Panc1 (cell line): Measurements from ENCODE around the gene PCED1B. TPM values are rescaled to one million over a fixed set of nuclear protein-coding genes. Genes with fewer than 3 reads are reported as not detected.
"Not testable (repeated sequence)": the region's sequence is repeated elsewhere in the genome, so short reads cannot be mapped to it uniquely, and the experiment has no call there.

Experiments used
- ATAC-seq: fragments of 200-7000 bp; cut with Tn5 transposase; 2 replicates; pipeline ENCODE4 v1.9.1; 2020; ENCODE audit warnings: mild to moderate bottlenecking, moderate library complexity
- BruUV-seq: library from RNA; stranded (reverse); fragments of 400-500 nt; replicated peaks from 2 replicates; lab custom pipeline; 2021; lab: Mats Ljungman, UMichigan
- CTCF ChIA-PET: fragments of 300-600 bp; sonication (Branson Sonifier 250); formaldehyde crosslinking; loops from one replicate; lab custom pipeline; 2022; ENCODE audit warnings: antibody characterized with exemption; lab: Charles Lee
- POLR2A ChIA-PET: fragments of 300-600 bp; sonication (Branson Sonifier 250); formaldehyde crosslinking; loops from one replicate; lab custom pipeline; 2022; ENCODE audit warnings: antibody characterized with exemption; lab: Charles Lee
- DNase-seq: peaks from one replicate; pipeline ENCODE4 v3.0.0-alpha.2; 2010; ENCODE audit warnings: low read depth, low spot score
- H3K27ac ChIP-seq: 2 replicates; pipeline ENCODE4 v1.5.1; 2011; ENCODE audit warnings: mild to moderate bottlenecking, low read length, inconsistent platforms
- H3K27me3 ChIP-seq: fragments of 200-500 bp; sonication (Bioruptor generic); 2 replicates; pipeline ENCODE4 v1.6.0; 2014; ENCODE audit warnings: low read length, inconsistent platforms; ENCODE audit not compliant: control insufficient read depth, insufficient read depth
- H3K36me3 ChIP-seq: fragments of 200-500 bp; sonication (Bioruptor generic); 2 replicates; pipeline ENCODE4 v1.5.1; 2014; ENCODE audit warnings: inconsistent platforms, mild to moderate bottlenecking, low read length, moderate library complexity; ENCODE audit not compliant: control insufficient read depth, insufficient read depth
- H3K4me1 ChIP-seq: 2 replicates; pipeline ENCODE4 v1.5.1; 2011; ENCODE audit warnings: inconsistent platforms, mild to moderate bottlenecking, low read length, moderate library complexity; ENCODE audit not compliant: control insufficient read depth, insufficient read depth
- H3K4me3 ChIP-seq, 2 experiments: 2 replicates each; pipeline ENCODE4 v1.5.1; 2011 to 2012; ENCODE audit warnings: low read depth in 2 of 2, low read length in 2 of 2, mild to moderate bottlenecking in 2 of 2, inconsistent platforms in 1 of 2, moderate library complexity in 1 of 2
- H3K9me3 ChIP-seq: fragments of 200-500 bp; sonication (Bioruptor generic); 2 replicates; pipeline ENCODE4 v1.5.1; 2014; ENCODE audit warnings: low read depth, mild to moderate bottlenecking, inconsistent platforms, low read length, moderate library complexity; ENCODE audit not compliant: control insufficient read depth, insufficient read depth
- POLR2AphosphoS5 ChIP-seq: IDR thresholded peaks from 2 replicates; pipeline ENCODE4 v1.6.1; 2012; ENCODE audit warnings: mild to moderate bottlenecking, low read depth, low read length, moderate library complexity
- SIN3A ChIP-seq: IDR thresholded peaks from 2 replicates; pipeline ENCODE4 v1.6.1; 2012; ENCODE audit warnings: low read depth, mild to moderate bottlenecking, low read length, moderate library complexity, borderline replicate concordance; ENCODE audit not compliant: insufficient read depth
- TCF7L2 ChIP-seq: IDR thresholded peaks from 2 replicates; pipeline ENCODE4 v1.6.1; 2011; ENCODE audit warnings: mild to moderate bottlenecking, low read depth, low read length, inconsistent platforms
- in situ Hi-C: cut with HindIII; loops from 2 replicates; pipeline ENCODE4 v1.10.0; 2016; ENCODE audit warnings: low sequenced_read_pairs, low pct_unique_long_range_greater_than_20kb
- intact Hi-C: fragments of 100-400 bp; cut with micrococcal nuclease; formaldehyde crosslinking; loops from one replicate; pipeline ENCODE4 v1.10.0; 2022; ENCODE audit not compliant: unreplicated experiment
- total RNA-seq: library from RNA; stranded (reverse); gene quantifications from one replicate; pipeline ENCODE4 v1.2.1, GENCODE V29; 2021; ENCODE audit not compliant: unreplicated experiment
- TF ChIP-seq, protein P1 (sequence below), 2 experiments: IDR thresholded peaks; 2 replicates each; pipeline ENCODE4 v1.6.1; 2011 to 2012; ENCODE audit warnings: low read depth in 2 of 2, control low read depth in 1 of 2, low read length in 1 of 2, mild to moderate bottlenecking in 1 of 2, moderate library complexity in 1 of 2; ENCODE audit not compliant: insufficient read depth in 1 of 2
- TF ChIP-seq, protein P2 (sequence below): fragments of 450-650 bp; IDR thresholded peaks from 2 replicates; pipeline ENCODE4 v1.5.1; 2017; ENCODE audit warnings: mild to moderate bottlenecking

The PCED1B gene
- total RNA-seq, 1 experiment from 2014 or later: 0.82 TPM

- ChIA-PET POLR2A (no interaction called here), CTCF (no interaction called here)
- no TSS peak for BruUV-seq
- Histone ChIP-seq H3K4me1 (no peaks in the 10 kb centered on the region), H3K9me3 (no peaks in the 10 kb centered on the region), H3K36me3 (no peaks in the 10 kb centered on the region), H3K4me3 (no peak overlapping the region), H3K27me3 (no peaks in the 10 kb centered on the region), H3K27ac (no peak overlapping the region)
- in situ Hi-C loops: no loop called here
- intact Hi-C loops: no loop called here
- ATAC-seq (no peak), DNase-seq (no peak)
- TF ChIP-seq, protein P1, sequence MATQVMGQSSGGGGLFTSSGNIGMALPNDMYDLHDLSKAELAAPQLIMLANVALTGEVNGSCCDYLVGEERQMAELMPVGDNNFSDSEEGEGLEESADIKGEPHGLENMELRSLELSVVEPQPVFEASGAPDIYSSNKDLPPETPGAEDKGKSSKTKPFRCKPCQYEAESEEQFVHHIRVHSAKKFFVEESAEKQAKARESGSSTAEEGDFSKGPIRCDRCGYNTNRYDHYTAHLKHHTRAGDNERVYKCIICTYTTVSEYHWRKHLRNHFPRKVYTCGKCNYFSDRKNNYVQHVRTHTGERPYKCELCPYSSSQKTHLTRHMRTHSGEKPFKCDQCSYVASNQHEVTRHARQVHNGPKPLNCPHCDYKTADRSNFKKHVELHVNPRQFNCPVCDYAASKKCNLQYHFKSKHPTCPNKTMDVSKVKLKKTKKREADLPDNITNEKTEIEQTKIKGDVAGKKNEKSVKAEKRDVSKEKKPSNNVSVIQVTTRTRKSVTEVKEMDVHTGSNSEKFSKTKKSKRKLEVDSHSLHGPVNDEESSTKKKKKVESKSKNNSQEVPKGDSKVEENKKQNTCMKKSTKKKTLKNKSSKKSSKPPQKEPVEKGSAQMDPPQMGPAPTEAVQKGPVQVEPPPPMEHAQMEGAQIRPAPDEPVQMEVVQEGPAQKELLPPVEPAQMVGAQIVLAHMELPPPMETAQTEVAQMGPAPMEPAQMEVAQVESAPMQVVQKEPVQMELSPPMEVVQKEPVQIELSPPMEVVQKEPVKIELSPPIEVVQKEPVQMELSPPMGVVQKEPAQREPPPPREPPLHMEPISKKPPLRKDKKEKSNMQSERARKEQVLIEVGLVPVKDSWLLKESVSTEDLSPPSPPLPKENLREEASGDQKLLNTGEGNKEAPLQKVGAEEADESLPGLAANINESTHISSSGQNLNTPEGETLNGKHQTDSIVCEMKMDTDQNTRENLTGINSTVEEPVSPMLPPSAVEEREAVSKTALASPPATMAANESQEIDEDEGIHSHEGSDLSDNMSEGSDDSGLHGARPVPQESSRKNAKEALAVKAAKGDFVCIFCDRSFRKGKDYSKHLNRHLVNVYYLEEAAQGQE (IDR thresholded peaks at IDR 0.05; ENCODE audit: insufficient read depth in 1 of 2, low read depth in 2 of 2, low read length in 1 of 2): no peak
- TF ChIP-seq TCF7L2 (no peak), POLR2AphosphoS5 (no peak), SIN3A (no peak)
- TF ChIP-seq, protein P2, sequence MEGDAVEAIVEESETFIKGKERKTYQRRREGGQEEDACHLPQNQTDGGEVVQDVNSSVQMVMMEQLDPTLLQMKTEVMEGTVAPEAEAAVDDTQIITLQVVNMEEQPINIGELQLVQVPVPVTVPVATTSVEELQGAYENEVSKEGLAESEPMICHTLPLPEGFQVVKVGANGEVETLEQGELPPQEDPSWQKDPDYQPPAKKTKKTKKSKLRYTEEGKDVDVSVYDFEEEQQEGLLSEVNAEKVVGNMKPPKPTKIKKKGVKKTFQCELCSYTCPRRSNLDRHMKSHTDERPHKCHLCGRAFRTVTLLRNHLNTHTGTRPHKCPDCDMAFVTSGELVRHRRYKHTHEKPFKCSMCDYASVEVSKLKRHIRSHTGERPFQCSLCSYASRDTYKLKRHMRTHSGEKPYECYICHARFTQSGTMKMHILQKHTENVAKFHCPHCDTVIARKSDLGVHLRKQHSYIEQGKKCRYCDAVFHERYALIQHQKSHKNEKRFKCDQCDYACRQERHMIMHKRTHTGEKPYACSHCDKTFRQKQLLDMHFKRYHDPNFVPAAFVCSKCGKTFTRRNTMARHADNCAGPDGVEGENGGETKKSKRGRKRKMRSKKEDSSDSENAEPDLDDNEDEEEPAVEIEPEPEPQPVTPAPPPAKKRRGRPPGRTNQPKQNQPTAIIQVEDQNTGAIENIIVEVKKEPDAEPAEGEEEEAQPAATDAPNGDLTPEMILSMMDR: no peak
Observed at GRCh38 chr12:47200446-47200845, 121.0 kb downstream of the PCED1B start.

DNA sequence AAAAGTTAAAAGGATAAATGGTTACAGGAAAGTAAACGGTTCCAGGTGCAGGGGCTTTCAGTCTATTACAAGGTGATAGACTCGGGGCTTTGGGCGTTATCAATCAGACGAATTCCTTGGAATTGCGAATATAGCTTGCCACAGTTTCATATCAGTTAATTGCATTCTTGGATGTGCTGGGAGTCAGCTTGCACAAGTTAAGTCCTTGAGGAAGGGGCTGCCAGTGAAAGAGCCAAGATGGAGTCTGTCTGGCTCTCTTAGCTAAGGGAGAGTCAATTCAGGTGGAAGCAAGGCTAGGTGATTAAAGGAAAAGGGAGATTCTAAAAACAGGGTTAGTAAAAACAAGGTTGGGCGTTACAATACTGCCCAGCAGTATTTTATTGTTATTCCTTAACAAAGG lies 121.8 kb downstream of the PCED1B start:
- in situ Hi-C loops, DNase-seq, CTCF ChIA-PET, H3K36me3 ChIP-seq, BruUV-seq, H3K9me3 ChIP-seq, H3K27ac ChIP-seq, intact Hi-C loops, ATAC-seq, H3K4me1 ChIP-seq, H3K27me3 ChIP-seq, POLR2A ChIA-PET, H3K4me3 ChIP-seq: not testable (repeated sequence)

DNA sequence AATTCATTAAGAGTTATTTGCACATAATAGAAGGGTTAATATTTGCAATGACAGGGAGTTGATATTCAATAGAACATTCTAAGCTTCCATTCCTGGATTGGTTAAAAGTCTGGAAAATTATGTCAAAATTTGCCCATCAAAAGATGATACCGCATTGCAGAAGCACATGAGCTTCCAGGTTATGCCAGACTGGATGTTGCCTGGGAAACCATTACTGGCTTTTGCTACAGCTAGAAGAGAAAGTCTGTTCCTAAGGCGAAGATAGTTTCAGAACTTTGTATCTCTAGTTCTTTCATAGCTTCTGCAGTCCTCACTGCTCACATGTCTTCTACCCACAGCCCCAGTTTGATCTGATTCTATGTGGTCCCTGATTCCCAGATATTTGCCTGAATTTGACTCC lies 122.8 kb downstream of the PCED1B start:
- H3K4me1 ChIP-seq: no peaks in the 10 kb centered on the region
- TF ChIP-seq, protein P1 (IDR thresholded peaks at IDR 0.05; ENCODE audit: insufficient read depth in 1 of 2, low read depth in 2 of 2, low read length in 1 of 2): no peak
- TF ChIP-seq, protein P2: no peak
- TF ChIP-seq SIN3A: no peak
- TF ChIP-seq TCF7L2: no peak
- no peak for TF ChIP-seq POLR2AphosphoS5
- no TSS peak for BruUV-seq
- in situ Hi-C loops (no loop called here), intact Hi-C loops (no loop called here)
- H3K36me3 ChIP-seq: no peaks in the 10 kb centered on the region
- ATAC-seq: no peak
- no peak overlapping the region for H3K4me3 ChIP-seq
- DNase-seq: no peak
- CTCF ChIA-PET: no interaction called here
- H3K27ac ChIP-seq: no peak overlapping the region
- H3K27me3 ChIP-seq: no peaks in the 10 kb centered on the region
- POLR2A ChIA-PET: no interaction called here
- no peaks in the 10 kb centered on the region for H3K9me3 ChIP-seq
